A673 (cell line): ENCODE measurements around the gene RTN4. TPM values are rescaled to one million over a fixed set of nuclear protein-coding genes. Genes with fewer than 3 reads are reported as not detected.
"Not testable (repeated sequence)": the region's sequence is repeated elsewhere in the genome, so short reads cannot be mapped to it uniquely, and the experiment has no call there.

Experiments
- BruUV-seq: library from RNA; stranded (reverse); fragments of 400-500 nt; replicated peaks from 2 replicates; lab custom pipeline; 2021; lab: Mats Ljungman, UMichigan
- CTCF ChIA-PET: fragments of 300-600 bp; sonication (Branson Sonifier 250); formaldehyde crosslinking; loops from one replicate; lab custom pipeline; 2022; ENCODE audit warnings: antibody characterized with exemption; lab: Charles Lee
- POLR2A ChIA-PET: fragments of 300-600 bp; sonication (Branson Sonifier 250); formaldehyde crosslinking; loops from one replicate; lab custom pipeline; 2022; ENCODE audit warnings: antibody characterized with exemption; ENCODE audit not compliant: low non-redundant PET; lab: Charles Lee
- DNase-seq: peaks from one replicate; pipeline ENCODE4 v3.0.0-alpha.2; 2015; ENCODE audit warnings: low spot score
- H3K27ac ChIP-seq: fragments of 200-600 bp; sonication (generic); 2 replicates; pipeline ENCODE4 v1.5.1; 2016; ENCODE audit warnings: mixed run types, low read depth, mild to moderate bottlenecking, mixed read lengths, antibody characterized with exemption, low read length; ENCODE audit not compliant: poor library complexity, severe bottlenecking
- H3K27me3 ChIP-seq: fragments of 200-600 bp; sonication (generic); replicated peaks from 2 replicates; pipeline ENCODE4 v1.6.1; 2017; ENCODE audit warnings: mixed run types, low read depth, mild to moderate bottlenecking, mixed read lengths, antibody characterized with exemption, low read length; ENCODE audit not compliant: insufficient read depth, poor library complexity
- H3K36me3 ChIP-seq: fragments of 200-600 bp; sonication (generic); 2 replicates; pipeline ENCODE4 v1.6.1; 2016; ENCODE audit warnings: mixed run types, mild to moderate bottlenecking, mixed read lengths, antibody characterized with exemption, low read length; ENCODE audit not compliant: insufficient read depth, poor library complexity, severe bottlenecking
- H3K4me1 ChIP-seq: fragments of 200-600 bp; sonication (generic); 2 replicates; pipeline ENCODE4 v1.6.1; 2017; ENCODE audit warnings: mixed run types, mild to moderate bottlenecking, mixed read lengths, antibody characterized with exemption, low read length; ENCODE audit not compliant: insufficient read depth, poor library complexity, severe bottlenecking
- H3K4me3 ChIP-seq: fragments of 200-600 bp; sonication (generic); 2 replicates; pipeline ENCODE4 v1.5.1; 2016; ENCODE audit warnings: low read depth, mixed run types, mild to moderate bottlenecking, mixed read lengths, low read length; ENCODE audit not compliant: poor library complexity, severe bottlenecking
- H3K9me3 ChIP-seq: fragments of 200-600 bp; sonication (generic); 2 replicates; pipeline ENCODE4 v1.6.1; 2016; ENCODE audit warnings: mixed run types, low read depth, mild to moderate bottlenecking, mixed read lengths, antibody characterized with exemption, low read length; ENCODE audit not compliant: poor library complexity, severe bottlenecking
- EZH2 ChIP-seq: fragments of 200-600 bp; sonication (generic); IDR thresholded peaks from 2 replicates; pipeline ENCODE4 v1.6.1; 2017; ENCODE audit warnings: borderline replicate concordance, low read depth, mild to moderate bottlenecking, mixed read lengths, antibody characterized with exemption, low read length; ENCODE audit not compliant: poor library complexity, severe bottlenecking
- intact Hi-C: fragments of 100-400 bp; cut with micrococcal nuclease; formaldehyde crosslinking; loops from one replicate; pipeline ENCODE4 v1.10.0; 2022; ENCODE audit not compliant: unreplicated experiment
- total RNA-seq: library from RNA; stranded (reverse); gene quantifications from 2 replicates; pipeline ENCODE4 v1.2.3, GENCODE V29; 2021
- TF ChIP-seq, protein P1 (sequence below): fragments of 300-800, 200-600 bp; sonication (generic); conservative IDR thresholded peaks from 2 replicates; pipeline ENCODE4 v1.5.1; 2017; ENCODE audit warnings: low read depth, mild to moderate bottlenecking, antibody characterized with exemption, low read length, moderate library complexity, mixed read lengths

RTN4 gene
- total RNA-seq, 1 experiment from 2014 or later: 275 TPM

DNA sequence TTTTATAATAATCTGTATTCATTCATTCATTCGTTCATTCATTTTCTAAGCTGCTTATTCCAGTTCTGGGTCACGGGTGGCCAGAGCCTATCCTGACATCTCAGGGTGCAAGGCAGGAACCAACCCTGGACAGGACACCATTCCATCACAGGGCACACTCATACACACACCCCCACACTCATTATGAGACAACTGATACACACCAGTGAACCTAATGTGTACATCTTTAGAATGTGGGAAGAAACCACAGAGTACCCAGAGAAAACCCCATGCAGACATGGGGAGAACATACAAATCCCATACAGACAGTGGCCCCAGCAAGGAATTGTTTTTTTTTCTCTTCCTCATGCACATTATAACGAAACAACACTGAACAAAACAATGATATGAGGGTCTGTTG is 54.7 kb downstream of the RTN4 start:
- CTCF ChIA-PET: interaction anchor here (0.6 kb wide), 1 partner anchor 113 kb away, joined by 3 read pairs; no protein-coding TSS in a partner anchor
- DNase-seq: no peak
- Histone ChIP-seq H3K27me3 (no peaks in the 10 kb centered on the region), H3K4me3 (no peak overlapping the region), H3K9me3 (no peaks in the 10 kb centered on the region), H3K4me1 (peaks cover 45% of the 10 kb centered on the region), H3K36me3 (no peaks in the 10 kb centered on the region), H3K27ac (no peak overlapping the region)
- no peak for TF ChIP-seq EZH2
- TF ChIP-seq, protein P1, sequence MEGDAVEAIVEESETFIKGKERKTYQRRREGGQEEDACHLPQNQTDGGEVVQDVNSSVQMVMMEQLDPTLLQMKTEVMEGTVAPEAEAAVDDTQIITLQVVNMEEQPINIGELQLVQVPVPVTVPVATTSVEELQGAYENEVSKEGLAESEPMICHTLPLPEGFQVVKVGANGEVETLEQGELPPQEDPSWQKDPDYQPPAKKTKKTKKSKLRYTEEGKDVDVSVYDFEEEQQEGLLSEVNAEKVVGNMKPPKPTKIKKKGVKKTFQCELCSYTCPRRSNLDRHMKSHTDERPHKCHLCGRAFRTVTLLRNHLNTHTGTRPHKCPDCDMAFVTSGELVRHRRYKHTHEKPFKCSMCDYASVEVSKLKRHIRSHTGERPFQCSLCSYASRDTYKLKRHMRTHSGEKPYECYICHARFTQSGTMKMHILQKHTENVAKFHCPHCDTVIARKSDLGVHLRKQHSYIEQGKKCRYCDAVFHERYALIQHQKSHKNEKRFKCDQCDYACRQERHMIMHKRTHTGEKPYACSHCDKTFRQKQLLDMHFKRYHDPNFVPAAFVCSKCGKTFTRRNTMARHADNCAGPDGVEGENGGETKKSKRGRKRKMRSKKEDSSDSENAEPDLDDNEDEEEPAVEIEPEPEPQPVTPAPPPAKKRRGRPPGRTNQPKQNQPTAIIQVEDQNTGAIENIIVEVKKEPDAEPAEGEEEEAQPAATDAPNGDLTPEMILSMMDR: no peak
- BruUV-seq: no TSS peak
- intact Hi-C loops: no loop called here
- POLR2A ChIA-PET: no interaction called here

DNA sequence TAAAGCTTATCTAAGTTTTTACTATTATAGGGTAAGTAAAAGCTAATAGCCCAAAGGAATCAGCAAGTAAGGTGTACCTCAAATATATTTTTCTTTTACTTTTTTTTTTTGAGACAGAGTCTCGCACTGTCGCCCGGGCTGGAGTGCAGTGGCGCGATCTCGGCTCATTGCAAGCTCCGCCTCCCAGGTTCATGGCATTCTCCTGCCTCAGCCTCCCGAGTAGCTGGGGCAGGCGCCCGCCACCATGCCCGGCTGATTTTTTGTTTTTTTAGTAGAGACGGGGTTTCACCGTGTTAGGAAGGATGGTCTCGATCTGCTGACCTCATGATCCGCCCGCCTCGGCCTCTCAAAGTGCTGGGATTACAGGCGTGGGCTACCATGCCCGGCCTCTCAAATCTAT is 59.6 kb downstream of the RTN4 start:
- H3K36me3 ChIP-seq: peaks cover 10% of the 10 kb centered on the region
- peaks cover 29% of the 10 kb centered on the region for H3K4me1 ChIP-seq
- CTCF ChIA-PET, BruUV-seq, POLR2A ChIA-PET, intact Hi-C loops, H3K4me3 ChIP-seq, DNase-seq, H3K27ac ChIP-seq, H3K9me3 ChIP-seq, H3K27me3 ChIP-seq: not testable (repeated sequence)

DNA sequence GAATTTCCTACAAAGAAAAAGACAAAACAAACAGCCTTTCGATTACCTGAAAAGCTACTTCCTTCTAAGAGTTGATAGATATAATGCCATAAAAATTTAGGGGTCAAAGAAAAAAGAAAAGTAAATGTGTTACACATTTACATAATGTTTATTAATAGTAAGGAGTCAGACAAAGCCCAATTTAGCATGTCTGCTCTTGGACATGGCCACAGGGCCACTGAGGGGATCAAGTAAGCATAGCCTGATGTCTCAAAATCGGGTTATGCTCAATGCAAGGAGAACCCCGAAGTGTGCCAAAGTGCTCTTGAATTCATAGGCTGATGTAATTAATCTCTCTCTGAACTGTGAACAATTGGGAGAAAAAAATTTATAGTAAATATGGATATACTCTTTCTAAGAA is 61.6 kb downstream of the RTN4 start:
- TF ChIP-seq EZH2: no peak
- TF ChIP-seq, protein P1: no peak

DNA sequence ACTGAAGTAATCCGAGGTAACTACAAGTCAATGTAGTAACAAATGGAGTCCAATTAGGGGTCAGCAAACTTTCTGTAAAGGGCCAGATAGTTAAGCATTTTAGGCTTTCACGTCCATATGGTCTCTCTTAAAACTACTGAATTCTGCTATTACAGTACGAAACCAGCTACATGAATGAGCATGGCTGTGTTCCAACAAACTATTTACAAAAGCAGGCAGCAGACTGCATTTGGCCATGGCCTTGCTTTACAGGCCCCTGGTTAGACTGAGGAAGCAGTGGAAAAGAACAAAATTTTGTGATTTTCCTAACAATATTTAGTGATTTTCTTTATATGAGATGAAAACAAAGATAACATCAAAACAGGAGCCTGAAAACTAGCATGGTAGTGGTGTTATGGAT is 64.0 kb downstream of the RTN4 start:
- BruUV-seq: no TSS peak
- DNase-seq: no peak
- ChIA-PET POLR2A (no interaction called here), CTCF (no interaction called here)
- H3K27ac ChIP-seq: no peak overlapping the region
- peaks cover 29% of the 10 kb centered on the region for H3K36me3 ChIP-seq
- no peaks in the 10 kb centered on the region for H3K27me3 ChIP-seq
- H3K4me1 ChIP-seq: peaks cover 11% of the 10 kb centered on the region
- no peaks in the 10 kb centered on the region for H3K9me3 ChIP-seq
- no peak overlapping the region for H3K4me3 ChIP-seq
- intact Hi-C loops: no loop called here
- no peak for TF ChIP-seq EZH2
- TF ChIP-seq, protein P1: no peak

More for the DNA sequence above, 61.6 kb downstream of the RTN4 start:
- no TSS peak for BruUV-seq
- Histone ChIP-seq H3K27me3 (no peaks in the 10 kb centered on the region), H3K9me3 (no peaks in the 10 kb centered on the region), H3K4me1 (peaks cover 23% of the 10 kb centered on the region), H3K4me3 (no peak overlapping the region), H3K27ac (no peak overlapping the region), H3K36me3 (peaks cover 16% of the 10 kb centered on the region)
- intact Hi-C loops: no loop called here
- POLR2A ChIA-PET: no interaction called here
- DNase-seq: no peak
- CTCF ChIA-PET: no interaction called here
